Activated CD4-positive, alpha-beta T cell treated with anti-CD3 and anti-CD28 coated beads, Interleukin-2, amount 10 ng/mL, durations not matched to agents 7 days and 5 days (primary cell): ENCODE data around the gene SH3PXD2B. TPM values are rescaled to one million over a fixed set of nuclear protein-coding genes. Genes with fewer than 3 reads are reported as not detected.

Source experiments
- CTCF ChIA-PET: fragments of 350-600 bp; sonication (Branson Sonifier 250); formaldehyde crosslinking; loops from one replicate; lab custom pipeline; 2021; ENCODE audit warnings: antibody characterized with exemption; lab: Charles Lee
- POLR2A ChIA-PET: fragments of 350-600 bp; sonication (Branson Sonifier 250); formaldehyde crosslinking; loops from one replicate; lab custom pipeline; 2021; ENCODE audit warnings: antibody characterized with exemption; lab: Charles Lee
- DNase-seq: peaks from one replicate; pipeline ENCODE4 v3.0.0-alpha.2; 2020
- H3K27ac Mint-ChIP-seq: one replicate; pipeline ENCODE4 v1.8.0; 2021; ENCODE audit warnings: mild to moderate bottlenecking, moderate library complexity, mixed read lengths
- H3K27me3 Mint-ChIP-seq: one replicate; pipeline ENCODE4 v1.8.0; 2021; ENCODE audit warnings: mixed read lengths
- H3K36me3 Mint-ChIP-seq: one replicate; pipeline ENCODE4 v1.8.0; 2021; ENCODE audit warnings: low read depth, mixed read lengths
- H3K4me1 Mint-ChIP-seq: one replicate; pipeline ENCODE4 v1.8.0; 2021; ENCODE audit warnings: mixed read lengths
- H3K4me3 Mint-ChIP-seq: one replicate; pipeline ENCODE4 v1.8.0; 2021; ENCODE audit warnings: mild to moderate bottlenecking, moderate library complexity, mixed read lengths
- H3K9me3 Mint-ChIP-seq: one replicate; pipeline ENCODE4 v1.8.0; 2021; ENCODE audit warnings: mixed read lengths
- total RNA-seq, 2 experiments: library from RNA; stranded (reverse); gene quantifications; one replicate each; pipeline ENCODE4 v1.2.3, GENCODE V29; 2021

Gene SH3PXD2B
- total RNA-seq, 2 experiments from 2014 or later, result 0.33 to 0.35 TPM

- ChIA-PET POLR2A (no interaction called here), CTCF (interaction anchor here (1.2 to 1.4 kb wide), 2 partner anchors 10 to 15 kb away, joined by 3 to 4 read pairs; no protein-coding TSS in a partner anchor)
- peaks cover 22% of the 10 kb centered on the region for H3K27me3 Mint-ChIP-seq
- peaks cover 11% of the 10 kb centered on the region for H3K4me1 Mint-ChIP-seq
- H3K4me3 Mint-ChIP-seq, result no peak overlapping the region
- no peak overlapping the region for H3K27ac Mint-ChIP-seq
- no peaks in the 10 kb centered on the region for H3K9me3 Mint-ChIP-seq
- no peak for DNase-seq
- H3K36me3 Mint-ChIP-seq, result no peaks in the 10 kb centered on the region
These were observed 8.5 kb downstream of the SH3PXD2B start for GRCh38 chr5:172445866-172446265.

- no peak overlapping the region for H3K27ac Mint-ChIP-seq
These were observed 9.5 kb downstream of the SH3PXD2B start for GRCh38 chr5:172444626-172445365.

DNA sequence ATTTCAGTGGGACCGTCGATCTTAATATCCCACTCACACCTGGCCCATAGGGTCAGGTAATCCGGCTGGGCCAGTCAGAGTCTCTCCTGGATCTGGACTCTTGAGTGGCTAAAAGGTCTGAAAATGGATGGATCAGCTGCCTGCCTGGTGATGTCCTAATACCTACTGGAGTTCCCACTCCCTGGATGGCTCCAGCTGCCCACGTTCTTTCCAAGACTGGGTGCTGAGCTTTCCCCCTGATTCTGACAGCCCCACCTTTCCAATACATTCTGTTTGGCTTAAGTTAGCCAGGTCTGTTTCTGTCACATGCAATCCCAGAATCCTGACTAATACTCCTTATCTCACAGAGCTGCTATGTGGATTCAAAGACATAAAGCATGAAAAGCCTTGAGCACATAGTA, 10.2 kb downstream of the SH3PXD2B start:
- Mint-ChIP-seq H3K27me3 (peaks cover 22% of the 10 kb centered on the region), H3K4me1 (peaks cover 11% of the 10 kb centered on the region), H3K9me3 (no peaks in the 10 kb centered on the region), H3K4me3 (no peak overlapping the region), H3K36me3 (no peaks in the 10 kb centered on the region), H3K27ac (no peak overlapping the region)
- no peak for DNase-seq
- POLR2A ChIA-PET, result no interaction called here
- CTCF ChIA-PET, result interaction anchor here (1.5 kb wide), 1 partner anchor 9 kb away, joined by 9 read pairs; no protein-coding TSS in a partner anchor

More at GRCh38 chr5:172444626-172445365, 9.5 kb downstream of the SH3PXD2B start:
- ChIA-PET CTCF (interaction anchor here (1.5 kb wide), 1 partner anchor 8 kb away, joined by 9 read pairs; no protein-coding TSS in a partner anchor), POLR2A (no interaction called here)
- Mint-ChIP-seq H3K36me3 (no peaks in the 10 kb centered on the region), H3K9me3 (no peaks in the 10 kb centered on the region), H3K27me3 (peaks cover 22% of the 10 kb centered on the region), H3K4me3 (no peak overlapping the region), H3K4me1 (peaks cover 11% of the 10 kb centered on the region)
- DNase-seq, result no peak

- peak; percentile 22 for DNase-seq
- POLR2A ChIA-PET, result no interaction called here
These were observed 10.8 kb downstream of the SH3PXD2B start for GRCh38 chr5:172443441-172444109.

DNA sequence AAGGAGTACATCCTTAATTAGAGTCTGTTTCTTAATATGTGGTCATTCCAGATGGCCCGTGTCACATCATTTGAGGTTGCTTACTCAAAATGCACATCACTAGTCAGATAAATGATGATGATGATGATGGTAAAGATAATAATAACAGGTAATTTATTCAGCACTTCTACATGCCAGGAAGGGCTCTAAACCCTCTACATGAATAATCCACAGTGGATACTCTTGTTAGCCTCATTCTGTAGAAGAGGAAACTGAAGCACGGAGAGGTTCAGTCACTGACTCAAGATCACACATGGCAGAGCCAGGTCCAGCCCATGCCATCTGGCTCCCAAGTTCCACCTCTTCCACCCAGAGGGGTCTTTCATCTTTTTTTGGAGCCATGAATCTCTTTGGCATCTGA, 11.7 kb downstream of the SH3PXD2B start:
- CTCF ChIA-PET, result no interaction called here

More at GRCh38 chr5:172443441-172444109, 10.8 kb downstream of the SH3PXD2B start:
- H3K4me1 Mint-ChIP-seq, result peaks cover 11% of the 10 kb centered on the region
- H3K4me3 Mint-ChIP-seq, result no peak overlapping the region
- H3K36me3 Mint-ChIP-seq, result no peaks in the 10 kb centered on the region
- H3K27me3 Mint-ChIP-seq, result peaks cover 22% of the 10 kb centered on the region
- no peaks in the 10 kb centered on the region for H3K9me3 Mint-ChIP-seq
- CTCF ChIA-PET, result interaction anchor here (1.5 kb wide), 1 partner anchor 9 kb away, joined by 9 read pairs; no protein-coding TSS in a partner anchor
- H3K27ac Mint-ChIP-seq, result no peak overlapping the region

DNA sequence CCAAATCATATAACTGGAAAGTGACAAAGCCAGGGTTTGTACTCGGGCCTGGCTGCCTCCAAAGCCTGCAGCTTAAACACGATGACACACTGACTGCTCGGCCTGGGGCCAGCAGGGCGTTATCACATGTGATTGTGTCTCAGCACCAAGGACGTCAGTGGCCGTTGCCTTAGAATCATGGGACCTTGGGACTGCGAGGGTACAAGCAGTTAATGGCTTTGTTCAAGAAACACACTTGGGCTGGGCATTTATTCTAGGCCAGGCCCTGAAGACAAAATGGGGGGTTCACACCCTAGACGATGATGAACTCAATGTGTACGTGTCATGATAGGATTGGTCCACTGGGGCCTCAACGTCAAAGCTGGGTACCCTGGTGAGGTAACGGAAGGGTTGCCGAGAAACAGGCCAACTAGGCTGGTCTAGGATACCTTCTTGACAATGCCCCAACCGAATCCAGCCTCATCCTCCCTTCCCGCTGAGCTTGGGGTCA, 13.0 kb downstream of the SH3PXD2B start:
- ChIA-PET POLR2A (no interaction called here), CTCF (no interaction called here)
- H3K4me1 Mint-ChIP-seq, result peaks cover 11% of the 10 kb centered on the region
- no peaks in the 10 kb centered on the region for H3K9me3 Mint-ChIP-seq
- no peak for DNase-seq
- no peak overlapping the region for H3K4me3 Mint-ChIP-seq
- H3K36me3 Mint-ChIP-seq, result no peaks in the 10 kb centered on the region
- peaks cover 12% of the 10 kb centered on the region for H3K27me3 Mint-ChIP-seq
- no peak overlapping the region for H3K27ac Mint-ChIP-seq

More for the DNA sequence above, 11.7 kb downstream of the SH3PXD2B start:
- no peaks in the 10 kb centered on the region for H3K36me3 Mint-ChIP-seq
- peaks cover 18% of the 10 kb centered on the region for H3K27me3 Mint-ChIP-seq
- peaks cover 11% of the 10 kb centered on the region for H3K4me1 Mint-ChIP-seq
- no peaks in the 10 kb centered on the region for H3K9me3 Mint-ChIP-seq
- DNase-seq, result no peak
- POLR2A ChIA-PET, result no interaction called here
- no peak overlapping the region for H3K4me3 Mint-ChIP-seq
- H3K27ac Mint-ChIP-seq, result no peak overlapping the region

DNA sequence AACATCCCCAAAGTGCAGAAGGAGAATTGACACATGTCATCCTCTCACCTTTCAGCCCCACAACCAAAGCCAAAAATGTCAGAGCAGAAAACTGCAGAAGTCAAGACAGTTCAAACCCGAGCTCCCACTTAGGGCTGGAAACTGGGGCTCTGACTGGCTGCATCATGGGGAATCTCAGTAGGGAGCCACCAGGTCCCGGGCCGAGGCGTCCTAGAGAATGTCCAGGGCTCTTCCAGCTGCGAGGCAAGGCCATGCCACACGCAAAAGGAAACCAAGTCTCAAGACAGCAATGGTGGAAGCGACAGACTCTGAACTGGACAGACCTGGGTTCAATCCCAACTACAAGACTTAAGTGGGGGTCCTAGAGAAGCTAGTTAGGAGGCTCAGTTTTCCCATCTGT, 13.8 kb downstream of the SH3PXD2B start:
- ChIA-PET CTCF (interaction anchor here (1.7 kb wide), 1 partner anchor 12 kb away, joined by 5 read pairs; no protein-coding TSS in a partner anchor), POLR2A (no interaction called here)

GRCh38 chr5:172439785-172440477, 14.4 kb downstream of the SH3PXD2B start:
- no peak for DNase-seq
- H3K27ac Mint-ChIP-seq, result no peak overlapping the region
- no peak overlapping the region for H3K4me3 Mint-ChIP-seq
- peaks cover 11% of the 10 kb centered on the region for H3K4me1 Mint-ChIP-seq
- ChIA-PET CTCF (interaction anchor here (1.7 kb wide), 1 partner anchor 12 kb away, joined by 5 read pairs; no protein-coding TSS in a partner anchor), POLR2A (no interaction called here)
- H3K9me3 Mint-ChIP-seq, result no peaks in the 10 kb centered on the region
- H3K36me3 Mint-ChIP-seq, result no peaks in the 10 kb centered on the region
- peaks cover 8% of the 10 kb centered on the region for H3K27me3 Mint-ChIP-seq

More for the DNA sequence above, 13.8 kb downstream of the SH3PXD2B start:
- Mint-ChIP-seq H3K9me3 (no peaks in the 10 kb centered on the region), H3K36me3 (no peaks in the 10 kb centered on the region), H3K27me3 (peaks cover 11% of the 10 kb centered on the region), H3K27ac (no peak overlapping the region), H3K4me3 (no peak overlapping the region), H3K4me1 (peaks cover 11% of the 10 kb centered on the region)
- DNase-seq, result no peak

DNA sequence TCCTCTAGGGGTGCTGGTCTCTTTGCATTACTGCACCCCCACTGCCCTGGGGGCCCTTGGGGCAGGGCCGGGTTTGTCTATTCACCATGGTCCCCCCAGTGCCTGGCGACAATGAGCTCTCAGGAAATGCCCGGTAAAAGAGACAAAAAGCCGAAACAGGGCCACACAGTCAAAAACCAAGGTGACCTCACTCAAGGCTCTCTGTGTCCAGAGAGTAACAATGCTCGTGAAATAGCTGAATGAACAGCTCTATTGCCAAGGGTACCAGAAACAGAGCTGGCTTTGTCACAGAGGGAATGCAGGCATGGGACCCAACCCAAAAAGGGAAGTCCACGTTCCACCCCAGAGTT, 16.0 kb downstream of the SH3PXD2B start:
- Mint-ChIP-seq H3K36me3 (no peaks in the 10 kb centered on the region), H3K9me3 (no peaks in the 10 kb centered on the region), H3K4me3 (no peak overlapping the region), H3K27ac (no peak overlapping the region), H3K4me1 (peaks cover 4% of the 10 kb centered on the region), H3K27me3 (peaks cover 6% of the 10 kb centered on the region)
- POLR2A ChIA-PET, result interaction anchor here (0.6 kb wide), 1 partner anchor 882 kb away, joined by 3 read pairs; no protein-coding TSS in a partner anchor
- no peak for DNase-seq
- CTCF ChIA-PET, result interaction anchor here (0.6 to 1.5 kb wide), 4 partner anchors 9 to 892 kb away, joined by 3 to 6 read pairs (median 4); no protein-coding TSS in a partner anchor

DNA sequence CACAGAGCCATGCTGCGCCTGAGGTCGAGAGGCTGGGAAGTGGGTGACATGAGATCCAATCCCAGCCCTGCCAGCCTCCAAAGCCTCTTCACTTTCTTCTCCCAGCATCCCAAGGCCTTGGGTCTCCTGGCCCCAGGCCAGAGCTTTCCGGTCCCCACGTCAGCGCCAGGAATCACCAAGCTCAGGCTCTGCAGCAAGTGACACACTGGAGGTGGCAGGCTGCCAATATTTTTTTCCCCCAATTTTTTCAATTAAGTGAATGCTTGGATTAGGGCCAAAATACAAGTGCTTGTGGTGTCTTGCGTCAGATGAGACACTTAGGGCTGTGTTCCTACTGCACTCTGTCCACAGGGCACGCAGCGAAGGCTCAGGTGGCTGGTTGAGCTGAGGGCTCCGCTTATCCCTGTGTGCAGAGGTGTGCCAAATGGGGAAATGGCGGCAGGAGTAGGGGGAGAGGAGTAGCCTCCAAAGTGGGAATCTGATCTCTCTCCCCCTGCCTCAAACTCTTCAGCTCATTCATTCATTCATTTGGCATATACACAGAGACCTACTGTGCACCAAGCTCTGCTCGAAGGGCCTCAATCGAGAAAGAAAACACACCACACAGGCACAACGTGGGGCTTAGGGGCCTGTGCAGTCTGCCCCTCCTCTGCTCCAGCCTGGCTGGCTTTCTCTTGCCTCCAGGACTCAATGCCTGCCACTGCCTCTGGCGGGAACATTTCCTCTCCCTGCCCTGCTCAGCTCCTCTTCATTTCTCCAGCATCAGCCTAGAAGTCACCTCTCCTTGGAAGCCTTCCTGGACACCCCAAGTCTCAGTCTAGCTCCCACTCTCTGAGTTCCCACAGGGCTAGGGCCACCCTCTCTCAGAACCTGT, 16.6 kb downstream of the SH3PXD2B start:
- ChIA-PET POLR2A (interaction anchor here (0.6 kb wide), 1 partner anchor 883 kb away, joined by 3 read pairs; no protein-coding TSS in a partner anchor), CTCF (interaction anchor here (0.6 to 1.5 kb wide), 5 partner anchors 10 to 892 kb away, joined by 3 to 6 read pairs (median 3); no protein-coding TSS in a partner anchor)
- DNase-seq, result no peak
- no peaks in the 10 kb centered on the region for H3K36me3 Mint-ChIP-seq
- H3K9me3 Mint-ChIP-seq, result no peaks in the 10 kb centered on the region
- no peak overlapping the region for H3K4me3 Mint-ChIP-seq
- no peak overlapping the region for H3K27ac Mint-ChIP-seq
- H3K4me1 Mint-ChIP-seq, result no peaks in the 10 kb centered on the region
- H3K27me3 Mint-ChIP-seq, result peaks cover 6% of the 10 kb centered on the region

DNA sequence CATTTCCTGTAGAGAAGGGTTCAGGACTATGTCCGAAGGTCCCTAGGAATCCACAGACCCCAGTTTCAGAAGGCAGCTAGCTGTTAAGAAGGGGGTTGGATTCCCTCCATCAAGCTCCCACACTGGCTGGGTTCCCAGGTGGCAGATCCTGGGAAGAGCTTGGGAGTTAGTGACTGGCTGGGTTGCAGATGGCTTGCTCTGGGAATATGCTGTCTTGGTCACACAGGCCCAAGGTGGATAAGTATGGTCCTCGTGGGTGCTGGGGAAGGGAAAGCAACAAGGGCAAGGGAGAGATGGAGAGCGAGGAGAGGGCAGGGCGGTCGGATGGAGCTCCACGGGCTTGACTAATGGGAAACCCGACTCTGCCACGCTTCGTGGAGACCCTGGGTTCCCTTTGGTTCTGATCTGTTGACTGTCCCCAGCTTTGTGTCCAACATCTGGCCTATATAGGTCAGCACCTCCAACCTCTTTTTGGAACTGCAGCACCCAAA, 17.4 kb downstream of the SH3PXD2B start:
- Mint-ChIP-seq H3K36me3 (no peaks in the 10 kb centered on the region), H3K9me3 (no peaks in the 10 kb centered on the region), H3K4me1 (no peaks in the 10 kb centered on the region), H3K4me3 (no peak overlapping the region), H3K27ac (no peak overlapping the region), H3K27me3 (peaks cover 6% of the 10 kb centered on the region)
- no peak for DNase-seq
- CTCF ChIA-PET, result interaction anchor here (1.3 kb wide), 1 partner anchor 15 kb away, joined by 3 read pairs; no protein-coding TSS in a partner anchor
- POLR2A ChIA-PET, result no interaction called here
